ENCODE results near the gene CBLIF. TPM values are rescaled to one million over a fixed set of nuclear protein-coding genes. Genes with fewer than 3 reads are reported as not detected.
"Not testable (repeated sequence)": the region's sequence is repeated elsewhere in the genome, so short reads cannot be mapped to it uniquely, and the experiment has no call there.

The CBLIF gene
- total and polyA plus RNA-seq, 2 of the 8 experiments (the other 6 are each of a cell fraction or from before 2014, with no cell fraction given): not detected

GRCh38 chr11:59818572-59818971 is 26.7 kb downstream of the CBLIF start (continued):
- TF ChIP-seq RNF2 (IDR thresholded peaks at IDR 0.05; ENCODE audit: borderline replicate concordance, low read depth, low read length, missing control alignments, poor library complexity, severe bottlenecking) (no peak), TBP (IDR thresholded peaks at IDR 0.05; ENCODE audit: low read depth, low read length) (no peak)

GRCh38 chr11:59816434-59816833 is 28.9 kb downstream of the CBLIF start:
- H3K56ac ChIP-seq (replicated peaks; ENCODE audit: insufficient read length, low read depth, low read length): peak overlapping the region; percentile 54
- H2AFZ ChIP-seq (ENCODE audit: low read length); H3K23ac ChIP-seq (ENCODE audit: insufficient read length); H4K20me1 ChIP-seq (replicated peaks in 1 of 2; ENCODE audit: control insufficient read depth in 1 of 2, insufficient read depth in 2 of 2, low read length in 2 of 2); H3K23me2 ChIP-seq (ENCODE audit: low read depth, low read length); H3K14ac ChIP-seq (ENCODE audit: insufficient read length); H2BK15ac ChIP-seq (ENCODE audit: low read length); H3K18ac ChIP-seq (ENCODE audit: extremely low read depth, low read length); H2BK20ac ChIP-seq (ENCODE audit: low read length); H3K79me1 ChIP-seq (ENCODE audit: low read depth, low read length); FAIRE-seq; H3K9ac ChIP-seq (replicated peaks in 1 of 4; ENCODE audit: extremely low read depth in 1 of 4, low read depth in 3 of 4, low read length in 3 of 4); H4K8ac ChIP-seq (ENCODE audit: extremely low read depth, insufficient read depth, low read length); H3K36me3 ChIP-seq (ENCODE audit: control insufficient read depth in 2 of 4, insufficient read depth in 4 of 4, low read length in 3 of 4); H3K79me2 ChIP-seq (ENCODE audit: control insufficient read depth in 1 of 2, insufficient read depth in 2 of 2, low read length in 2 of 2); H3K9me3 ChIP-seq (ENCODE audit: insufficient read depth in 2 of 2, low read depth in 1 of 2, low read length in 1 of 2); H3K27me3 ChIP-seq (replicated peaks in 1 of 4; ENCODE audit: control insufficient read depth in 3 of 4, extremely low read depth in 1 of 4, insufficient read depth in 3 of 4, low read length in 3 of 4); H2AK5ac ChIP-seq (ENCODE audit: low read depth, low read length); DNase-seq (ENCODE audit: low read depth in 1 of 2, low spot score in 2 of 2): not testable (repeated sequence)
- ChIA-PET POLR2A (ENCODE audit: partially characterized antibody) (interaction anchor here (0.6 kb wide), 1 partner anchor 34 kb away, joined by 3 read pairs; no protein-coding TSS in a partner anchor), CTCF (ENCODE audit: partially characterized antibody) (interaction anchor here (0.6 to 2.9 kb wide), 6 partner anchors 15 to 549 kb away, joined by 3 to 14 read pairs (median 4); partner anchors contain the start of gene STX3)
- H4K91ac ChIP-seq (replicated peaks; ENCODE audit: insufficient read length, low read length): peak overlapping the region; percentile 77
- H3K4me3 ChIP-seq (ENCODE audit: extremely low read depth in 1 of 4, insufficient read depth in 2 of 4, low read depth in 3 of 4, low read length in 4 of 4): peak overlapping the region in 1 of 4 experiments; percentile 63; a peak in 2 of 8 replicates
- WGBS, 2 experiments (ENCODE audit: extremely low coverage in 1 of 2, insufficient coverage in 1 of 2, insufficient read length in 1 of 2, insufficient replicate concordance in 2 of 2, low coverage in 1 of 2, low lambda C conversion rate in 2 of 2, missing lambda C conversion rate in 1 of 2): 55% methylated on average over 1 of the region's 1 CpG; no CpG with 5 or more reads in 1 of the 2 experiments
- H3K4me2 ChIP-seq (ENCODE audit: insufficient read depth in 1 of 2, low read depth in 2 of 2, low read length in 2 of 2): peak overlapping the region; percentile 61 to 78
- H3K4me1 ChIP-seq (replicated peaks in 1 of 4; ENCODE audit: control insufficient read depth in 3 of 4, insufficient read depth in 4 of 4, low read length in 3 of 4): peaks cover 6 to 13% (median 9%) of the 10 kb centered on the region in 4 experiments; a peak in 6 of 7 replicates
- H4K5ac ChIP-seq (ENCODE audit: insufficient read length, low read depth, low read length): peak overlapping the region; percentile 70
- peak overlapping the region; percentile 96 for H2BK120ac ChIP-seq (replicated peaks; ENCODE audit: low read depth, low read length)
- peak overlapping the region; percentile 49; the same call in 1 of the 2 replicates for H2BK5ac ChIP-seq (ENCODE audit: low read depth, low read length)
- peak overlapping the region; percentile 82; the same call in 1 of the 2 replicates for H3K27ac ChIP-seq (ENCODE audit: low read depth, low read length)
- 0 out of 2 replicates have a peak overlapping the region, but pooled peaks have one; percentile 29 for H2BK12ac ChIP-seq (ENCODE audit: low read depth, low read length)
- H3K4ac ChIP-seq (replicated peaks; ENCODE audit: insufficient read length, low read depth, low read length): peak overlapping the region; percentile 81

Measured in H1 (cell line).